ENCODE data around the gene SERINC5.

Gene SERINC5

GRCh38 chr5:80082731-80083100 is 173.1 kb downstream of the SERINC5 start:
- in situ Hi-C loops (cut with MboI; ENCODE audit: low sequenced_read_pairs, unreplicated experiment), result no loop called here
- TF ChIP-seq CTCF (IDR thresholded peaks at IDR 0.05; ENCODE audit: borderline replicate concordance, control extremely low read depth, extremely low read depth, insufficient read depth, missing control alignments), result peak; percentile 44
- DNase-seq (ENCODE audit: low spot score), result peak; percentile 75

DNA sequence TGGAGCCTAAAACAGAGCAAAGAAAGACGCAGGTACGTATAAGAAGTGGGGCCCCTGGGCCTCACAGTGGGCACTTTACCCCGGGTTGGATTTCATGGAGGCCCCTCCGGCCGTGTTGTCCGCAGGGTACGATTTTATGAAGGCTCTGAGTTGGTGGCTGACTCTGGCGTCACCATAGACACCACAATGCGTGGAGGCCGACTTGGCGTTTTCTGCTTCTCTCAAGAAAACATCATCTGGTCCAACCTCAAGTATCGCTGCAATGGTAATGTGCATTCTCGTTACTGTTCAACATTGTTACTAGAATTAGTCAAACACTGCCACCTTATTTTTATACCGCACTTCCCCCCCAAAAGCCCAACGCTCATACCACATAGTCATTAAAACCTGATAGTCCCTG is 173.6 kb downstream of the SERINC5 start:
- in situ Hi-C loops (cut with MboI; ENCODE audit: low sequenced_read_pairs, unreplicated experiment), result no loop called here
- DNase-seq (ENCODE audit: low spot score), result no peak
- TF ChIP-seq CTCF (IDR thresholded peaks at IDR 0.05; ENCODE audit: borderline replicate concordance, control extremely low read depth, extremely low read depth, insufficient read depth, missing control alignments), result no peak

DNA sequence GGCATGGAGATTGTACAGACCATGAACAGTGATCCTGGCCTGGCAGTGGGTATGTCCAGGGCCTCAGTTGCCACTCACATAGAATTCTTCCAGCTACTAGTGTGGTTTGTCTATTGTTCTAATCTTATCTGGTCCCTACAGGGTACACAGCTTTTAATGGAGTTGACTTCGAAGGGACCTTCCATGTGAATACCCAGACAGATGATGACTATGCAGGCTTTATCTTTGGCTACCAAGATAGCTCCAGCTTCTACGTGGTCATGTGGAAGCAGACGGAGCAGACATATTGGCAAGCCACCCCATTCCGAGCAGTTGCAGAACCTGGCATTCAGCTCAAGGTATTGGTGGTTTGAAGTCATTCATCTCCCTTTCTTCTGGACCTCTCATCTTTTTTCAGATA is 176.9 kb downstream of the SERINC5 start:
- in situ Hi-C loops (cut with MboI; ENCODE audit: low sequenced_read_pairs, unreplicated experiment), result no loop called here
- no peak for TF ChIP-seq CTCF (IDR thresholded peaks at IDR 0.05; ENCODE audit: borderline replicate concordance, control extremely low read depth, extremely low read depth, insufficient read depth, missing control alignments)
- no peak for DNase-seq (ENCODE audit: low spot score)

GRCh38 chr5:80077051-80077714 is 178.7 kb downstream of the SERINC5 start:
- DNase-seq (ENCODE audit: low spot score), result no peak
- in situ Hi-C loops (cut with MboI; ENCODE audit: low sequenced_read_pairs, unreplicated experiment), result no loop called here
- no peak for TF ChIP-seq CTCF (IDR thresholded peaks at IDR 0.05; ENCODE audit: borderline replicate concordance, control extremely low read depth, extremely low read depth, insufficient read depth, missing control alignments)

GRCh38 chr5:80076131-80077050 is 179.5 kb downstream of the SERINC5 start:
- DNase-seq (ENCODE audit: low spot score), result no peak
- in situ Hi-C loops (cut with MboI; ENCODE audit: low sequenced_read_pairs, unreplicated experiment), result no loop called here
- no peak for TF ChIP-seq CTCF (IDR thresholded peaks at IDR 0.05; ENCODE audit: borderline replicate concordance, control extremely low read depth, extremely low read depth, insufficient read depth, missing control alignments)

DNA sequence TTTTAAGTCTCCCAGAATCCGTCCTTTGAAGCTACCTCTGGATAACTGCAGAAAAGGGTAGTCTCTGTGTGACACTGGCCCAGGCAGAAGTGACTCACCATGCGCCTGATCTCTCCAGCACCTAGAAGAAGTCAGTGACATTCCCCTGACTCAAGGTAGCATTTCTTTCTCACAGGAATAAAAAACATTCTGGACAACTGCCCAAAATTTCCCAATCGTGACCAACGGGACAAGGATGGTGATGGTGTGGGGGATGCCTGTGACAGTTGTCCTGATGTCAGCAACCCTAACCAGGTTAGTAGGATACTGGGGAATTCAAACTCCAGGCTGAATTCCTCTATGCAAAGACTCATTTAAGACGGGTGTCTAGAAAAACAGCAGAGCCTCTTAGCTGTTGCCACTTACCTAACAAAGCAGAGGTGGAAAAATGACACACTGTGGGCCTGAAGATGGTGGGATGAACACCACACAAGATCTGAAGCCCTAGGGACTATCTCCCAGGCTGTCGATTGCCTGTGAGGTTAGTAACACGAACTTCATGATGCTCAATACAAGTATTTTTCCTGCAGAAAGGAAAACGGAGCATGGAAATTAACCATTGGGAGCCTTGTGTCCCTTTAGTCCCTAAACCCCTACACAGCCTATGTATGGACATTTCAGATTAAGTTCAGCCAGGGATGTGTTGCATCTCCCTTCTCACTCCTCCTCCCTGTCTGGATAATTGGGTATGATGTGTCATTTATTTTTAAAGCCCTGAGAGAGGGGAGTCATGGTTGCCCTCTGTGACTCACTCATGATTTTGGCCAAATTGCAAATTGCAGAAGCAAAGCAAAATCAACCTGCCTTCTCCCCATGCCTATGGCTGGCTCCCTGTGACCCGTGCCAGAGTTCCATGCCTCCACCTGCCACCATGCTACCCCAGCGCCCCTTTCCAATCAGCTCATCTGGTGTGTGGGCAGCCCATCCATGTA is 183.5 kb downstream of the SERINC5 start:
- in situ Hi-C loops (cut with MboI; ENCODE audit: low sequenced_read_pairs, unreplicated experiment), result no loop called here
- DNase-seq (ENCODE audit: low spot score), result no peak
- no peak for TF ChIP-seq CTCF (IDR thresholded peaks at IDR 0.05; ENCODE audit: borderline replicate concordance, control extremely low read depth, extremely low read depth, insufficient read depth, missing control alignments)

Measured in GM13976 (cell line).